B cell (primary cell): ENCODE results near the gene CPN1.

Experiments
- EZH2 ChIP-seq: IDR thresholded peaks from 2 replicates; pipeline ENCODE4 v1.6.1; 2012; ENCODE audit warnings: borderline replicate concordance, low read depth, mild to moderate bottlenecking, moderate library complexity, low read length; ENCODE audit not compliant: insufficient read depth, poor library complexity, severe bottlenecking
- TF ChIP-seq, protein P1 (sequence below): fragments of 200-600 bp; IDR thresholded peaks from one replicate; pipeline ENCODE4 v1.8.0; 2022; ENCODE audit warnings: antibody characterized with exemption, mild to moderate bottlenecking

- TF ChIP-seq, protein P1, sequence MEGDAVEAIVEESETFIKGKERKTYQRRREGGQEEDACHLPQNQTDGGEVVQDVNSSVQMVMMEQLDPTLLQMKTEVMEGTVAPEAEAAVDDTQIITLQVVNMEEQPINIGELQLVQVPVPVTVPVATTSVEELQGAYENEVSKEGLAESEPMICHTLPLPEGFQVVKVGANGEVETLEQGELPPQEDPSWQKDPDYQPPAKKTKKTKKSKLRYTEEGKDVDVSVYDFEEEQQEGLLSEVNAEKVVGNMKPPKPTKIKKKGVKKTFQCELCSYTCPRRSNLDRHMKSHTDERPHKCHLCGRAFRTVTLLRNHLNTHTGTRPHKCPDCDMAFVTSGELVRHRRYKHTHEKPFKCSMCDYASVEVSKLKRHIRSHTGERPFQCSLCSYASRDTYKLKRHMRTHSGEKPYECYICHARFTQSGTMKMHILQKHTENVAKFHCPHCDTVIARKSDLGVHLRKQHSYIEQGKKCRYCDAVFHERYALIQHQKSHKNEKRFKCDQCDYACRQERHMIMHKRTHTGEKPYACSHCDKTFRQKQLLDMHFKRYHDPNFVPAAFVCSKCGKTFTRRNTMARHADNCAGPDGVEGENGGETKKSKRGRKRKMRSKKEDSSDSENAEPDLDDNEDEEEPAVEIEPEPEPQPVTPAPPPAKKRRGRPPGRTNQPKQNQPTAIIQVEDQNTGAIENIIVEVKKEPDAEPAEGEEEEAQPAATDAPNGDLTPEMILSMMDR, result no peak
- no peak for TF ChIP-seq EZH2
Observed at GRCh38 chr10:100025576-100025975, 56.1 kb downstream of the CPN1 start.
